Fibroblast of lung (primary cell): ENCODE measurements around the gene COPA. TPM values are rescaled to one million over a fixed set of nuclear protein-coding genes. Genes with fewer than 3 reads are reported as not detected.
"Not testable (repeated sequence)": the region's sequence is repeated elsewhere in the genome, so short reads cannot be mapped to it uniquely, and the experiment has no call there.

Source experiments
- DNase-seq, 2 donors: peaks; one replicate each; pipeline versions ENCODE4 v3.0.0 to v3.0.0-alpha.2; 2010; ENCODE audit warnings: low read depth in 2 of 2
- H2AFZ ChIP-seq: 2 replicates; pipeline ENCODE4 v1.5.1; 2012; ENCODE audit warnings: low read length, control low read depth, inconsistent platforms
- H3K27ac ChIP-seq: 2 replicates; pipeline ENCODE4 v1.5.1; 2011; ENCODE audit warnings: low read length, control low read depth; ENCODE audit not compliant: insufficient read depth
- H3K27me3 ChIP-seq: 2 replicates; pipeline ENCODE4 v1.5.1; 2011; ENCODE audit warnings: mild to moderate bottlenecking, low read length; ENCODE audit not compliant: control insufficient read depth, insufficient read depth
- H3K36me3 ChIP-seq: 2 replicates; pipeline ENCODE4 v1.5.1; 2011; ENCODE audit warnings: low read length; ENCODE audit not compliant: control insufficient read depth, insufficient read depth
- H3K4me1 ChIP-seq: 2 replicates; pipeline ENCODE4 v1.5.1; 2011; ENCODE audit warnings: low read length; ENCODE audit not compliant: control insufficient read depth, insufficient read depth; ENCODE audit errors: extremely low read depth
- H3K4me2 ChIP-seq: 2 replicates; pipeline ENCODE4 v1.5.1; 2011; ENCODE audit warnings: low read length, control low read depth; ENCODE audit not compliant: insufficient read depth; ENCODE audit errors: extremely low read depth
- H3K4me3 ChIP-seq, 4 experiments: fragments of 200-600 bp in 1 of 4; sonication (generic) in 1 of 4; replicated peaks in 1 of 4; 2 replicates each; pipeline ENCODE4 v1.5.1; 2011 to 2016; ENCODE audit warnings: low read length in 4 of 4, low read depth in 3 of 4, mild to moderate bottlenecking in 3 of 4, control low read depth in 2 of 4, inconsistent platforms in 1 of 4, mixed read lengths in 1 of 4; ENCODE audit not compliant: insufficient read depth in 1 of 4; ENCODE audit errors: control extremely low read depth in 1 of 4
- H3K79me2 ChIP-seq: 2 replicates; pipeline ENCODE4 v1.5.1; 2012; ENCODE audit warnings: mild to moderate bottlenecking, low read length, inconsistent platforms; ENCODE audit not compliant: control insufficient read depth, insufficient read depth
- H3K9ac ChIP-seq: 2 replicates; pipeline ENCODE4 v1.5.1; 2011; ENCODE audit warnings: mild to moderate bottlenecking, low read length, control low read depth; ENCODE audit not compliant: insufficient read depth
- H3K9me3 ChIP-seq: 2 replicates; pipeline ENCODE4 v1.5.1; 2012; ENCODE audit warnings: low read depth, low read length; ENCODE audit not compliant: control insufficient read depth, insufficient read depth
- H4K20me1 ChIP-seq: 2 replicates; pipeline ENCODE4 v1.5.1; 2011; ENCODE audit warnings: low read length; ENCODE audit not compliant: control insufficient read depth, insufficient read depth; ENCODE audit errors: extremely low read depth
- CTCF ChIP-seq, 2 donors: IDR thresholded peaks in 1 of 2; conservative IDR thresholded peaks in 1 of 2; 1 replicate in 1 of 2; 2 replicates in 1 of 2; pipeline ENCODE4 v1.5.1; 2011 to 2012; ENCODE audit warnings: low read length in 2 of 2, control low read depth in 1 of 2, inconsistent platforms in 1 of 2, low read depth in 1 of 2, mild to moderate bottlenecking in 1 of 2
- EZH2 ChIP-seq: IDR thresholded peaks from 2 replicates; pipeline ENCODE4 v1.5.1; 2012; ENCODE audit warnings: low read length, control low read depth, mild to moderate bottlenecking; ENCODE audit errors: missing control alignments
- polyA minus RNA-seq: library from RNA; depleted of rRNA, polyadenylated mRNA; stranded (reverse); fragments of >200 nt; gene quantifications from 2 replicates; pipeline ENCODE4 v1.2.3, GENCODE V29; 2011; ENCODE audit warnings: low replicate concordance
- polyA plus RNA-seq, 2 donors: library from polyadenylated mRNA; depleted of rRNA in 1 of 2; stranded (reverse) in 1 of 2; unstranded in 1 of 2; fragments of >200 nt; gene quantifications; 2 replicates each; pipeline ENCODE4 v1.2.1, GENCODE V29; 2011 to 2012; ENCODE audit warnings: missing spikeins in 1 of 2
- total RNA-seq: library from RNA; depleted of rRNA; stranded (reverse); fragments of >200 nt; gene quantifications from 2 replicates; pipeline ENCODE4 v1.2.1, GENCODE V29; 2014

The COPA gene
- total RNA-seq (284 and 316 TPM in 2 replicates), polyA plus RNA-seq (259 and 276 TPM in 2 replicates), polyA minus RNA-seq (234 and 336 TPM in 2 replicates)
- polyA plus RNA-seq (2012), result 158 and 180 TPM in 2 replicates

GRCh38 chr1:160342953-160343869, at the start of gene COPA, which contains the start of gene NCSTN:
Gene COPA (minus strand): TSS chr1:160343250. CDS start chr1:160343170, 80 bp downstream.
Gene NCSTN (plus strand): TSS chr1:160343383. CDS start chr1:160343397, 14 bp downstream.
- Histone ChIP-seq H3K36me3 (peaks cover 10% of the 10 kb centered on the region), H3K4me3 (peak within 1 kb of the TSS; percentile 81 to 100 (median 94)), H3K27me3 (no peaks in the 10 kb centered on the region), H2AFZ (peak within 1 kb of the TSS; percentile 80), H3K79me2 (peaks cover 67% of the 10 kb centered on the region), H3K9ac (peak within 1 kb of the TSS; percentile 96), H3K27ac (peak within 1 kb of the TSS; percentile 98), H3K4me2 (peak within 1 kb of the TSS; percentile 94), H3K9me3 (no peaks in the 10 kb centered on the region), H3K4me1 (peaks cover 3% of the 10 kb centered on the region), H4K20me1 (no peaks in the 10 kb centered on the region)
- TF ChIP-seq EZH2 (no peak), CTCF (conservative IDR thresholded peaks at IDR 0.05 in 1 of 2, IDR thresholded peaks at IDR 0.05 in 1 of 2; ENCODE audit: low read depth in 1 of 2, low read length in 2 of 2) (no peak)
- peak; percentile 95 to 97 for DNase-seq

- DNase-seq, H4K20me1 ChIP-seq, H3K9me3 ChIP-seq: not testable (repeated sequence)
Measured at GRCh38 chr1:160388406-160388805, 45.4 kb upstream of the COPA start.

DNA sequence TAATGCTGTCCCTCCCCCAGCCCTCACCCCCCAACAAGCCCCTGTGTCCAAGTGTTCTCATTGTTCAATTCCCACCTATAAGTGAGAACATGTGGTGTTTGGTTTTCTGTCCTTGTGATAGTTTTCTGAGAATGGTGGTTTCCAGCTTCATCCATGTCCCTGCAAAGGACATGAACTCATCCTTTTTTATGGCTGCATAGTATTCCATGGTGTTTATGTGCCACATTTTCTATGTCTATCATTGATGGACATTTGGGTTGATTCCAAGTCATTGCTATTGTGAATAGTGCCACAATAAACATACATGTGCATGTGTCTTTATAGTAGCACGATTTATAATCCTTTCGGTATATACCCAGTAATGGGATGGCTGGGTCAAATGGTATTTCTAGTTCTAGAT, 41.8 kb upstream of the COPA start:
- not testable (repeated sequence) for H3K36me3 ChIP-seq, H3K79me2 ChIP-seq, H3K27ac ChIP-seq, H3K4me1 ChIP-seq, H3K9me3 ChIP-seq, H2AFZ ChIP-seq, H3K27me3 ChIP-seq, H3K4me2 ChIP-seq, DNase-seq, H3K9ac ChIP-seq, H4K20me1 ChIP-seq, H3K4me3 ChIP-seq

More at GRCh38 chr1:160388406-160388805, 45.4 kb upstream of the COPA start:
- not testable (repeated sequence) for H3K4me2 ChIP-seq, H2AFZ ChIP-seq, H3K36me3 ChIP-seq, H3K9ac ChIP-seq, H3K4me1 ChIP-seq, H3K79me2 ChIP-seq, H3K4me3 ChIP-seq, H3K27me3 ChIP-seq, H3K27ac ChIP-seq
